Activated CD8-positive, alpha-beta memory T cell treated with anti-CD3 and anti-CD28 coated beads, Interleukin-2, amount 10 ng/mL, durations not matched to agents 7 days and 5 days (primary cell): ENCODE measurements around the gene CYP11A1. TPM values are rescaled to one million over a fixed set of nuclear protein-coding genes. Genes with fewer than 3 reads are reported as not detected.

Source experiments
- ATAC-seq: fragments of 150-1000 bp; cut with Tn5 transposase; one replicate; pipeline ENCODE4 v1.10.0; 2021; ENCODE audit warnings: moderate library complexity
- CTCF ChIA-PET: fragments of 350-600 bp; sonication (Branson Sonifier 250); formaldehyde crosslinking; loops from one replicate; lab custom pipeline; 2021; ENCODE audit warnings: antibody characterized with exemption; lab: Charles Lee
- DNase-seq: peaks from one replicate; pipeline ENCODE4 v3.0.0-alpha.2; 2020
- H3K27ac Mint-ChIP-seq: one replicate; pipeline ENCODE4 v1.8.0; 2021; ENCODE audit warnings: mild to moderate bottlenecking, mixed read lengths
- H3K27me3 Mint-ChIP-seq: one replicate; pipeline ENCODE4 v1.8.0; 2021; ENCODE audit warnings: mixed read lengths
- H3K36me3 Mint-ChIP-seq: one replicate; pipeline ENCODE4 v1.8.0; 2021; ENCODE audit warnings: mild to moderate bottlenecking, mixed read lengths
- H3K4me1 Mint-ChIP-seq: one replicate; pipeline ENCODE4 v1.8.0; 2021; ENCODE audit warnings: mixed read lengths
- H3K4me3 Mint-ChIP-seq: one replicate; pipeline ENCODE4 v1.8.0; 2021; ENCODE audit warnings: mild to moderate bottlenecking, moderate library complexity, mixed read lengths
- H3K9me3 Mint-ChIP-seq: one replicate; pipeline ENCODE4 v1.8.0; 2022; ENCODE audit warnings: low read depth, mixed read lengths
- total RNA-seq, 2 experiments: library from RNA; stranded (reverse); gene quantifications; one replicate each; pipeline ENCODE4 v1.2.3, GENCODE V29; 2021

The CYP11A1 gene
- under 1 TPM in 1 of 2 experiments, not detected in 1; 0.55 TPM for total RNA-seq

GRCh38 chr15:74367296-74367854, at the start of gene CYP11A1:
CYP11A1 (minus strand) TSS chr15:74367646; CDS start chr15:74367585, 61 bp downstream.
- CTCF ChIA-PET = interaction anchor here (1.0 to 1.4 kb wide), 4 partner anchors 74 to 404 kb away, joined by 3 to 7 read pairs (median 5); no protein-coding TSS in a partner anchor
- Mint-ChIP-seq H3K36me3 (no peaks in the 10 kb centered on the region), H3K4me1 (peaks cover 5% of the 10 kb centered on the region), H3K4me3 (no peak within 1 kb of the TSS), H3K27ac (no peak within 1 kb of the TSS), H3K27me3 (peaks cover 78% of the 10 kb centered on the region), H3K9me3 (no peaks in the 10 kb centered on the region)
- DNase-seq = no peak
- ATAC-seq = no peak

- H3K36me3 Mint-ChIP-seq = peaks cover 17% of the 10 kb centered on the region
- CTCF ChIA-PET = interaction anchor here (1.5 kb wide), 1 partner anchor 35 kb away, joined by 5 read pairs; no protein-coding TSS in a partner anchor
- DNase-seq (no peak), ATAC-seq (no peak)
- no peaks in the 10 kb centered on the region for H3K27me3 Mint-ChIP-seq
- H3K4me3 Mint-ChIP-seq = no peak overlapping the region
- H3K27ac Mint-ChIP-seq = peak overlapping the region; percentile 40
- peaks cover 55% of the 10 kb centered on the region for H3K4me1 Mint-ChIP-seq
- no peaks in the 10 kb centered on the region for H3K9me3 Mint-ChIP-seq
Measured at GRCh38 chr15:74417225-74417624, 49.8 kb upstream of the CYP11A1 start.

- peaks cover 49% of the 10 kb centered on the region for H3K4me1 Mint-ChIP-seq
- no peak for ATAC-seq
Measured at GRCh38 chr15:74415966-74416916, 48.8 kb upstream of the CYP11A1 start.

GRCh38 chr15:74414603-74415338, 47.3 kb upstream of the CYP11A1 start:
- peak; percentile 43 for ATAC-seq
- Mint-ChIP-seq H3K27me3 (no peaks in the 10 kb centered on the region), H3K4me1 (peaks cover 35% of the 10 kb centered on the region), H3K4me3 (no peak overlapping the region), H3K9me3 (no peaks in the 10 kb centered on the region), H3K27ac (peak overlapping the region; percentile 21), H3K36me3 (peaks cover 25% of the 10 kb centered on the region)
- DNase-seq = no peak
- CTCF ChIA-PET = no interaction called here

More at GRCh38 chr15:74415966-74416916, 48.8 kb upstream of the CYP11A1 start:
- Mint-ChIP-seq H3K27ac (peak overlapping the region; percentile 21), H3K9me3 (no peaks in the 10 kb centered on the region), H3K27me3 (no peaks in the 10 kb centered on the region), H3K36me3 (peaks cover 21% of the 10 kb centered on the region), H3K4me3 (no peak overlapping the region)
- DNase-seq = no peak
- CTCF ChIA-PET = interaction anchor here (1.5 kb wide), 1 partner anchor 34 kb away, joined by 5 read pairs; no protein-coding TSS in a partner anchor

GRCh38 chr15:74414081-74414580, 46.7 kb upstream of the CYP11A1 start:
- Mint-ChIP-seq H3K9me3 (no peaks in the 10 kb centered on the region), H3K36me3 (peaks cover 25% of the 10 kb centered on the region), H3K27ac (peak overlapping the region; percentile 24), H3K4me3 (no peak overlapping the region), H3K27me3 (no peaks in the 10 kb centered on the region), H3K4me1 (peaks cover 30% of the 10 kb centered on the region)
- CTCF ChIA-PET = no interaction called here
- DNase-seq (no peak), ATAC-seq (no peak)

- Mint-ChIP-seq H3K9me3 (no peaks in the 10 kb centered on the region), H3K4me3 (no peak overlapping the region), H3K27me3 (no peaks in the 10 kb centered on the region), H3K36me3 (peaks cover 25% of the 10 kb centered on the region), H3K27ac (peak overlapping the region; percentile 10), H3K4me1 (peaks cover 27% of the 10 kb centered on the region)
- no peak for ATAC-seq
- CTCF ChIA-PET = interaction anchor here (1.0 to 1.4 kb wide), 3 partner anchors 10 to 19 kb away, joined by 3 to 4 read pairs (median 3); no protein-coding TSS in a partner anchor
- no peak for DNase-seq
Measured at GRCh38 chr15:74413350-74414080, 46.1 kb upstream of the CYP11A1 start.

GRCh38 chr15:74412159-74412558, 44.7 kb upstream of the CYP11A1 start:
- no peaks in the 10 kb centered on the region for H3K9me3 Mint-ChIP-seq
- no peaks in the 10 kb centered on the region for H3K27me3 Mint-ChIP-seq
- peaks cover 29% of the 10 kb centered on the region for H3K4me1 Mint-ChIP-seq
- ATAC-seq = no peak
- H3K36me3 Mint-ChIP-seq = peaks cover 26% of the 10 kb centered on the region
- H3K4me3 Mint-ChIP-seq = no peak overlapping the region
- CTCF ChIA-PET = interaction anchor here (1.4 to 1.6 kb wide), 2 partner anchors 20 to 30 kb away, joined by 4 to 6 read pairs; no protein-coding TSS in a partner anchor
- H3K27ac Mint-ChIP-seq = no peak overlapping the region
- DNase-seq = no peak

GRCh38 chr15:74411686-74412085, 44.2 kb upstream of the CYP11A1 start:
- Mint-ChIP-seq H3K4me3 (no peak overlapping the region), H3K4me1 (peaks cover 25% of the 10 kb centered on the region), H3K27ac (no peak overlapping the region), H3K36me3 (peaks cover 24% of the 10 kb centered on the region), H3K27me3 (no peaks in the 10 kb centered on the region), H3K9me3 (no peaks in the 10 kb centered on the region)
- ATAC-seq (no peak), DNase-seq (no peak)
- CTCF ChIA-PET = interaction anchor here (1.4 to 1.6 kb wide), 2 partner anchors 20 to 29 kb away, joined by 4 to 6 read pairs; no protein-coding TSS in a partner anchor

GRCh38 chr15:74410502-74410901, 43.1 kb upstream of the CYP11A1 start:
- Mint-ChIP-seq H3K4me3 (no peak overlapping the region), H3K4me1 (peaks cover 16% of the 10 kb centered on the region), H3K9me3 (no peaks in the 10 kb centered on the region), H3K27me3 (no peaks in the 10 kb centered on the region), H3K27ac (no peak overlapping the region), H3K36me3 (peaks cover 18% of the 10 kb centered on the region)
- ATAC-seq (no peak), DNase-seq (no peak)
- CTCF ChIA-PET = interaction anchor here (1.0 to 12.3 kb wide), 2 partner anchors 22 to 28 kb away, joined by 4 to 108 read pairs; partner anchors contain the start of gene SEMA7A

GRCh38 chr15:74409225-74409624, 41.8 kb upstream of the CYP11A1 start:
- H3K36me3 Mint-ChIP-seq = peaks cover 15% of the 10 kb centered on the region
- H3K4me1 Mint-ChIP-seq = peaks cover 9% of the 10 kb centered on the region
- no peak overlapping the region for H3K27ac Mint-ChIP-seq
- no peak overlapping the region for H3K4me3 Mint-ChIP-seq
- CTCF ChIA-PET = interaction anchor here (0.9 to 12.3 kb wide), 3 partner anchors 23 to 27 kb away, joined by 3 to 108 read pairs (median 4); partner anchors contain the start of gene SEMA7A
- DNase-seq = no peak
- ATAC-seq = no peak
- H3K27me3 Mint-ChIP-seq = no peaks in the 10 kb centered on the region
- H3K9me3 Mint-ChIP-seq = no peaks in the 10 kb centered on the region

GRCh38 chr15:74408815-74409214, 41.4 kb upstream of the CYP11A1 start:
- CTCF ChIA-PET = interaction anchor here (1.1 to 12.3 kb wide), 2 partner anchors 23 to 25 kb away, joined by 3 to 108 read pairs; partner anchors contain the start of gene SEMA7A
- DNase-seq (no peak), ATAC-seq (no peak)
- no peak overlapping the region for H3K27ac Mint-ChIP-seq
- no peaks in the 10 kb centered on the region for H3K27me3 Mint-ChIP-seq
- no peak overlapping the region for H3K4me3 Mint-ChIP-seq
- H3K36me3 Mint-ChIP-seq = peaks cover 11% of the 10 kb centered on the region
- H3K4me1 Mint-ChIP-seq = peaks cover 13% of the 10 kb centered on the region
- no peaks in the 10 kb centered on the region for H3K9me3 Mint-ChIP-seq

GRCh38 chr15:74408385-74408784, 40.9 kb upstream of the CYP11A1 start:
- no peaks in the 10 kb centered on the region for H3K27me3 Mint-ChIP-seq
- no peaks in the 10 kb centered on the region for H3K9me3 Mint-ChIP-seq
- H3K36me3 Mint-ChIP-seq = peaks cover 11% of the 10 kb centered on the region
- ATAC-seq (no peak), DNase-seq (no peak)
- no peak overlapping the region for H3K4me3 Mint-ChIP-seq
- H3K27ac Mint-ChIP-seq = peak overlapping the region; percentile 25
- CTCF ChIA-PET = interaction anchor here (0.9 to 12.3 kb wide), 2 partner anchors 24 to 25 kb away, joined by 3 to 108 read pairs; partner anchors contain the start of gene SEMA7A
- H3K4me1 Mint-ChIP-seq = peaks cover 17% of the 10 kb centered on the region
